MCF 10A (cell line): ENCODE data around the gene OTUD3. TPM values are rescaled to one million over a fixed set of nuclear protein-coding genes. Genes with fewer than 3 reads are reported as not detected.

Source experiments
- BruUV-seq: library from RNA; stranded (reverse); fragments of 400-500 nt; replicated peaks from 2 replicates; lab custom pipeline; 2021; lab: Mats Ljungman, UMichigan
- CTCF ChIA-PET: fragments of 300-600 bp; sonication (Branson Sonifier 250); formaldehyde crosslinking; extraction: SDS; loops from one replicate; lab custom pipeline; 2021; ENCODE audit warnings: antibody characterized with exemption, inconsistent platforms; lab: Yijun Ruan, JAX
- POLR2A ChIA-PET: fragments of 300-600, 350-650 bp; sonication (Branson Sonifier 250); formaldehyde crosslinking; extraction: SDS; loops from one replicate; lab custom pipeline; 2020; ENCODE audit warnings: antibody characterized with exemption, inconsistent platforms; lab: Yijun Ruan, JAX
- DNase-seq: peaks from one replicate; pipeline ENCODE4 v3.0.0-alpha.2; 2018; ENCODE audit not compliant: unreplicated experiment
- H3K27ac Mint-ChIP-seq: one replicate; pipeline ENCODE4 v1.8.0; 2022; ENCODE audit warnings: mild to moderate bottlenecking, low read depth, mixed read lengths; ENCODE audit not compliant: unreplicated experiment
- H3K27me3 Mint-ChIP-seq: one replicate; pipeline ENCODE4 v1.8.0; 2022; ENCODE audit warnings: mixed read lengths; ENCODE audit not compliant: insufficient read depth, unreplicated experiment
- H3K36me3 Mint-ChIP-seq: one replicate; pipeline ENCODE4 v1.8.0; 2022; ENCODE audit warnings: mild to moderate bottlenecking, moderate library complexity, mixed read lengths; ENCODE audit not compliant: insufficient read depth, unreplicated experiment
- H3K4me1 Mint-ChIP-seq: one replicate; pipeline ENCODE4 v1.8.0; 2022; ENCODE audit warnings: mixed read lengths; ENCODE audit not compliant: insufficient read depth, unreplicated experiment
- H3K4me3 Mint-ChIP-seq: one replicate; pipeline ENCODE4 v1.8.0; 2022; ENCODE audit warnings: mild to moderate bottlenecking, moderate library complexity, mixed read lengths; ENCODE audit not compliant: unreplicated experiment
- H3K9me3 Mint-ChIP-seq: one replicate; pipeline ENCODE4 v1.8.0; 2022; ENCODE audit warnings: mixed read lengths; ENCODE audit not compliant: unreplicated experiment
- CTCF ChIP-seq: fragments of 200-600 bp; IDR thresholded peaks from one replicate; pipeline ENCODE4 v1.8.0; 2022; ENCODE audit warnings: antibody characterized with exemption, mild to moderate bottlenecking; ENCODE audit not compliant: unreplicated experiment
- intact Hi-C: fragments of 100-400 bp; cut with micrococcal nuclease; formaldehyde crosslinking; loops from 2 replicates; pipeline ENCODE4 v1.14.1; 2022
- total RNA-seq: library from RNA; stranded (reverse); gene quantifications from 2 replicates; pipeline ENCODE4 v1.2.3, GENCODE V29; 2022

The OTUD3 gene
- total RNA-seq, 1 experiment from 2014 or later: 11.6 TPM

DNA sequence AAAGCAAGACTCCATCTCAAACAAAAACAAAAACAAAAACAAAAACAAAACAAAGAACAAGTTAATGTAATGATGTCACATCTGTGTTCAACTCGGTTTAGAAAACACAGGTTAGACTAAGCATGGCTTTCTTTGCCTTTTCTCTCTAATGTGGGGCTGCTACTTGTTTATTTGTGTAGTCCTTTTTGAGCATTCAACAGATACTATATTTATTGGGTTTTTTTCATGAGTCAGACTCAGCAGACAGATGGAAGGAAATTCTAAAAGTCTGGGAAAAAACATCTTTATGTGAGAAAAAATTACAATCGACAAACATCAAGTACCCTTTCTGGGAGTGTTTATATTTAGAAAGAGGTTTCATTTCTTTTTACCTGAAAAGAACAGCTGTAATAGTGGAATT is 22.3 kb upstream of the OTUD3 start:
- no peak overlapping the region for H3K4me3 Mint-ChIP-seq
- H3K36me3 Mint-ChIP-seq: no peaks in the 10 kb centered on the region
- BruUV-seq: no TSS peak
- no peak for TF ChIP-seq CTCF
- no peaks in the 10 kb centered on the region for H3K9me3 Mint-ChIP-seq
- no peak for DNase-seq
- no peak overlapping the region for H3K27ac Mint-ChIP-seq
- POLR2A ChIA-PET: no interaction called here
- CTCF ChIA-PET: no interaction called here
- no peaks in the 10 kb centered on the region for H3K27me3 Mint-ChIP-seq
- peaks cover 10% of the 10 kb centered on the region for H3K4me1 Mint-ChIP-seq
- intact Hi-C loops: no loop called here

DNA sequence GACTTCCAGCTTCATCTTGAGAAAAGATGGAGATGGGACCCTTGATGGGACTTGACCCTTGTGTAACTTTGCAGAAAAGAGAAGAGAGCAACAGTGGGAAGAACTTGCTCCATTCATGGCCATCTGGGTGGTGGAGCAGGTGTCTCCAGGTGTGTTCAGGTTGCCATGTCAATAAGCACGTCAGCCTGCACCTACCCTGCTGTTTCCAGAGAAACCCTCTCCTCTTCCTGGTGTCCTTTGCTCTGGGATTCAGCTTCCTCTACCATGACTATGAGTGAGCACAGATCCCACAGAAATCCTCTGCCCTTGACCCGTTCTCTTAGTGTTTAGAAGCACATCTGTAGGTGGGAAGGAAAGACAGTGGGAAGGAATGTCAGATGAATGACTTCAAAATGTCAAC is 21.8 kb upstream of the OTUD3 start:
- TF ChIP-seq CTCF: no peak
- CTCF ChIA-PET: no interaction called here
- no peaks in the 10 kb centered on the region for H3K27me3 Mint-ChIP-seq
- no TSS peak for BruUV-seq
- H3K4me3 Mint-ChIP-seq: no peak overlapping the region
- H3K36me3 Mint-ChIP-seq: no peaks in the 10 kb centered on the region
- H3K9me3 Mint-ChIP-seq: no peaks in the 10 kb centered on the region
- H3K27ac Mint-ChIP-seq: no peak overlapping the region
- intact Hi-C loops: no loop called here
- POLR2A ChIA-PET: no interaction called here
- peaks cover 10% of the 10 kb centered on the region for H3K4me1 Mint-ChIP-seq
- DNase-seq: no peak

GRCh38 chr1:19861034-19861433 is 21.2 kb upstream of the OTUD3 start:
- Mint-ChIP-seq H3K27me3 (no peaks in the 10 kb centered on the region), H3K36me3 (no peaks in the 10 kb centered on the region), H3K4me1 (peaks cover 10% of the 10 kb centered on the region), H3K4me3 (no peak overlapping the region), H3K9me3 (no peaks in the 10 kb centered on the region), H3K27ac (no peak overlapping the region)
- ChIA-PET CTCF (no interaction called here), POLR2A (interaction anchor here (1.1 kb wide), 1 partner anchor 22 kb away, joined by 3 read pairs; the partner anchor contains the start of gene OTUD3)
- intact Hi-C loops: no loop called here
- DNase-seq: peak; percentile 46
- no TSS peak for BruUV-seq
- TF ChIP-seq CTCF: no peak

- no peaks in the 10 kb centered on the region for H3K9me3 Mint-ChIP-seq
- no peaks in the 10 kb centered on the region for H3K27me3 Mint-ChIP-seq
- no peak for TF ChIP-seq CTCF
- DNase-seq: no peak
- ChIA-PET POLR2A (interaction anchor here (0.6 to 1.1 kb wide), 3 partner anchors 21 to 1483 kb away, joined by 3 read pairs; partner anchors contain the start of gene OTUD3), CTCF (no interaction called here)
- peaks cover 10% of the 10 kb centered on the region for H3K4me1 Mint-ChIP-seq
- H3K4me3 Mint-ChIP-seq: no peak overlapping the region
- BruUV-seq: no TSS peak
- H3K27ac Mint-ChIP-seq: no peak overlapping the region
- no peaks in the 10 kb centered on the region for H3K36me3 Mint-ChIP-seq
- intact Hi-C loops: no loop called here
Observed at GRCh38 chr1:19861842-19862530, 20.2 kb upstream of the OTUD3 start.
